ENCODE measurements around the gene RNASE7. TPM values are rescaled to one million over a fixed set of nuclear protein-coding genes. Genes with fewer than 3 reads are reported as not detected.

Gene RNASE7
- total RNA-seq, 1 donor from 2014 or later, result not detected

GRCh38 chr14:21042918-21043317 is 756 bp downstream of the RNASE7 start:
- intact Hi-C loops (cut with micrococcal nuclease), result no loop called here

- intact Hi-C loops (cut with micrococcal nuclease), result no loop called here
Observed at GRCh38 chr14:21043387-21043973, 1.3 kb downstream of the RNASE7 start.

GRCh38 chr14:21043974-21044618 is 1.9 kb downstream of the RNASE7 start:
- intact Hi-C loops (cut with micrococcal nuclease), result no loop called here

- intact Hi-C loops (cut with micrococcal nuclease), result no loop called here
Observed at GRCh38 chr14:21047378-21047781, 5.2 kb downstream of the RNASE7 start.

- intact Hi-C loops (cut with micrococcal nuclease), result no loop called here
Observed at GRCh38 chr14:21048638-21049037, 6.5 kb downstream of the RNASE7 start.

GRCh38 chr14:21049271-21049673 is 7.1 kb downstream of the RNASE7 start:
- intact Hi-C loops (cut with micrococcal nuclease), result no loop called here

- intact Hi-C loops (cut with micrococcal nuclease), result no loop called here
Observed at GRCh38 chr14:21050597-21050996, 8.4 kb downstream of the RNASE7 start.

GRCh38 chr14:21053184-21054122 is 11.3 kb downstream of the RNASE7 start:
- intact Hi-C loops (cut with micrococcal nuclease), result no loop called here

- intact Hi-C loops (cut with micrococcal nuclease), result no loop called here
Observed at GRCh38 chr14:21054123-21054767, 12.1 kb downstream of the RNASE7 start.

- intact Hi-C loops (cut with micrococcal nuclease), result no loop called here
Observed at GRCh38 chr14:21054768-21055145, 12.6 kb downstream of the RNASE7 start.

GRCh38 chr14:21055432-21056117 is 13.4 kb downstream of the RNASE7 start:
- intact Hi-C loops (cut with micrococcal nuclease), result no loop called here

GRCh38 chr14:21056520-21057163 is 14.5 kb downstream of the RNASE7 start:
- intact Hi-C loops (cut with micrococcal nuclease), result no loop called here

GRCh38 chr14:21057803-21058675 is 15.9 kb downstream of the RNASE7 start, which contains the start of gene RNASE8:
RNASE8 (plus strand) TSS chr14:21057822; CDS start chr14:21057893, 71 bp downstream.
- intact Hi-C loops (cut with micrococcal nuclease), result no loop called here

GRCh38 chr14:21058903-21059302 is 16.7 kb downstream of the RNASE7 start:
- intact Hi-C loops (cut with micrococcal nuclease), result no loop called here

- intact Hi-C loops (cut with micrococcal nuclease), result no loop called here
Observed at GRCh38 chr14:21059842-21060613, 17.9 kb downstream of the RNASE7 start.

- intact Hi-C loops (cut with micrococcal nuclease), result no loop called here
Observed at GRCh38 chr14:21060614-21061346, 18.6 kb downstream of the RNASE7 start.

- intact Hi-C loops (cut with micrococcal nuclease), result no loop called here
Observed at GRCh38 chr14:21061347-21061668, 19.1 kb downstream of the RNASE7 start.

- intact Hi-C loops (cut with micrococcal nuclease), result no loop called here
Observed at GRCh38 chr14:21063479-21063878, 21.3 kb downstream of the RNASE7 start.
